Stimulated activated CD4-positive, alpha-beta T cell treated with anti-CD3 and anti-CD28 coated beads, Interleukin-4, amount 100 ng/mL, for 1 hour (primary cell): ENCODE measurements around the gene CRYGA.
"Not testable (repeated sequence)": the region's sequence is repeated elsewhere in the genome, so short reads cannot be mapped to it uniquely, and the experiment has no call there.

Source experiments
- DNase-seq: peaks from one replicate; pipeline ENCODE4 v3.0.0-alpha.2; 2020

CRYGA gene

GRCh38 chr2:208124013-208124715 is 39.2 kb downstream of the CRYGA start, which contains the start of gene CRYGD:
Gene CRYGD, minus strand, starts transcription at chr2:208124524. Its CDS starts 51 bp downstream, at chr2:208124473.
- not testable (repeated sequence) for DNase-seq

DNA sequence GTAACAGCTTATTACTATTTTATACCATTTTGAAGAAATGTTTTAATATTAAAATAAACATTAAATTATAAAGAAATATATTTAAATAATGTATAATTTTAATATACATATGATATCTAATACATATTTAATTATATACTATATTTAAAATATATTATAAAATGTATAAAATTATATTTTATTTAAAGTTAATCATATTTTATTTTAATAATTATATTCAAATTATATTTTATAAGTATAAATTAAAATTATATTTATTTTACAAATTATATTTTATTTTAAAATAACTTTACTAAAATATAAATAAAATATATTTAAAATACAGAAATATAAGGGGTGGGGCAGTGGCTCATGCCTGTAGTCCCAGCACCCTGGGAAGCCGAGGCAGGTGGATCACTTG is 41.1 kb downstream of the CRYGA start:
- DNase-seq = no peak

DNA sequence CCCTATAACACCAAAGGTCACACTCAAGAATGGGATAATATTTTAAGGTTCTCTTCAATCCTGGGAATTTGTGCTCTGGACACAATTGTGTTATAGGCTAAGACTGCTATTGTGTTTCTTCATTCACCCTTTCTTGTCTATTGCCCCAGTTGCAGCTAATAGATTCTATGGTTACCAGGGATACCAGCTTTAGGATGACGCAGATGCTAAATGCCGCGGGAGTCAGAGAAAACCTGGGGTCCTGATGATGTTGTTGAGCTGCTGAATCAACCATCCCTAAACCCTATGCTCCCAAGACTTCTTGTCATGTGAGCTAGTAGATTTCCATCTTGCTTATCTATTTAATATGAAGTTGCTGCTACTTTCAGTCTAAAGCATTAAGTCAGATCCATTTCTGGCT is 44.5 kb downstream of the CRYGA start:
- no peak for DNase-seq

- DNase-seq = not testable (repeated sequence)
Measured at GRCh38 chr2:208117390-208117789, 46.0 kb downstream of the CRYGA start.

- no peak for DNase-seq
Measured at GRCh38 chr2:208112969-208113368, 50.4 kb downstream of the CRYGA start.

DNA sequence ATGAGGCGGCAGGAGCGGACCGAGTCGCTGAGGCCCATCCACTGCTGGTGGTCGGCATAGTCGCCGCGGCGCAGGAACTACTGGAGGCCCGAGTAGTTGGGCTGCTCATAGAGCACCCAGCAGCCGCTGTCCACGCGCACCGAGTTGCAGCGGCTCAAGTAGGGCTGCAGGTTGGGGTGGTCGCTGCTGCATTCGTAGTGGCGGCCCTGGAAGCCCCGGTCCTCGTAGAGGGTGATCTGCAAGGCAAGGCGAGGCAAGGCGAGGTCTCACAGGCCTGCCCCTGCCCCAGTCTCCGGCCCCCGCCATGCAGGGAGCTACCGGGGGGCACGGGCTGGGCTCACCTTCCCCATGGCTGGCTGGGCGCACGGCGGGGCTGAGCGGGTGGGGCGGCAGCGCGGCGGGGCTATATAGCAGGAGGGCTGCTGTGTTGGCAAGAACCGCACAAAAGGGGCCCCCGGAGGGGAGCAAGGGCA is 51.1 kb downstream of the CRYGA start:
- DNase-seq = not testable (repeated sequence)
